Measurements from ENCODE around the gene ITGB3. TPM values are rescaled to one million over a fixed set of nuclear protein-coding genes. Genes with fewer than 3 reads are reported as not detected.

The ITGB3 gene
- total RNA-seq, 4 donors from 2014 or later = 22.1 to 58.7 (median 53.8) TPM

DNA sequence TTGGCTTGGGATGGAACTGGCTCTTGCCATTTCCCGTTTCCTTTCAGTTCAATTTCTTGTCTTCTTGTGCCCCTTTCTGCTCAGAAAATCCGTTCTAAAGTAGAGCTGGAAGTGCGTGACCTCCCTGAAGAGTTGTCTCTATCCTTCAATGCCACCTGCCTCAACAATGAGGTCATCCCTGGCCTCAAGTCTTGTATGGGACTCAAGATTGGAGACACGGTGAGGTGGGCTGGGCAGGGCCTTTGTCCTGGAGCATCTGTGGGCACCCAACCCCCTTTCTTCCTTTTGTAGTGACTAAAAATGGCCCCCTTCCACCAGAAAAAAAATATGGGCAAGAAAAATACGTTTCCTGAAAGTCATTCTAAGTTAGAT, 37.2 kb downstream of the ITGB3 start:
- WGBS, 2 donors (ENCODE audit: low coverage in 1 of 2) = 74 to 88% methylated on average over 4 to 5 of the region's 5 CpGs
- H3K9me3 ChIP-seq = no peaks in the 10 kb centered on the region
- no peak overlapping the region for H3K4me3 ChIP-seq
- H3K27ac ChIP-seq = no peak overlapping the region
- H3K36me3 ChIP-seq = peaks cover 0 to 80% of the 10 kb centered on the region in 2 donors
- ATAC-seq = no peak
- peaks cover 0 to 24% (median 15%) of the 10 kb centered on the region in 3 donors for H3K4me1 ChIP-seq
- TF ChIP-seq, protein P1, sequence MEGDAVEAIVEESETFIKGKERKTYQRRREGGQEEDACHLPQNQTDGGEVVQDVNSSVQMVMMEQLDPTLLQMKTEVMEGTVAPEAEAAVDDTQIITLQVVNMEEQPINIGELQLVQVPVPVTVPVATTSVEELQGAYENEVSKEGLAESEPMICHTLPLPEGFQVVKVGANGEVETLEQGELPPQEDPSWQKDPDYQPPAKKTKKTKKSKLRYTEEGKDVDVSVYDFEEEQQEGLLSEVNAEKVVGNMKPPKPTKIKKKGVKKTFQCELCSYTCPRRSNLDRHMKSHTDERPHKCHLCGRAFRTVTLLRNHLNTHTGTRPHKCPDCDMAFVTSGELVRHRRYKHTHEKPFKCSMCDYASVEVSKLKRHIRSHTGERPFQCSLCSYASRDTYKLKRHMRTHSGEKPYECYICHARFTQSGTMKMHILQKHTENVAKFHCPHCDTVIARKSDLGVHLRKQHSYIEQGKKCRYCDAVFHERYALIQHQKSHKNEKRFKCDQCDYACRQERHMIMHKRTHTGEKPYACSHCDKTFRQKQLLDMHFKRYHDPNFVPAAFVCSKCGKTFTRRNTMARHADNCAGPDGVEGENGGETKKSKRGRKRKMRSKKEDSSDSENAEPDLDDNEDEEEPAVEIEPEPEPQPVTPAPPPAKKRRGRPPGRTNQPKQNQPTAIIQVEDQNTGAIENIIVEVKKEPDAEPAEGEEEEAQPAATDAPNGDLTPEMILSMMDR (IDR thresholded peaks at IDR 0.05) = no peak
- no peak for TF ChIP-seq POLR2A (IDR thresholded peaks at IDR 0.05)
- TF ChIP-seq POLR2AphosphoS5 (IDR thresholded peaks at IDR 0.05) = no peak
- TF ChIP-seq EP300 (IDR thresholded peaks at IDR 0.05) = no peak
- H3K27me3 ChIP-seq = no peaks in the 10 kb centered on the region

DNA sequence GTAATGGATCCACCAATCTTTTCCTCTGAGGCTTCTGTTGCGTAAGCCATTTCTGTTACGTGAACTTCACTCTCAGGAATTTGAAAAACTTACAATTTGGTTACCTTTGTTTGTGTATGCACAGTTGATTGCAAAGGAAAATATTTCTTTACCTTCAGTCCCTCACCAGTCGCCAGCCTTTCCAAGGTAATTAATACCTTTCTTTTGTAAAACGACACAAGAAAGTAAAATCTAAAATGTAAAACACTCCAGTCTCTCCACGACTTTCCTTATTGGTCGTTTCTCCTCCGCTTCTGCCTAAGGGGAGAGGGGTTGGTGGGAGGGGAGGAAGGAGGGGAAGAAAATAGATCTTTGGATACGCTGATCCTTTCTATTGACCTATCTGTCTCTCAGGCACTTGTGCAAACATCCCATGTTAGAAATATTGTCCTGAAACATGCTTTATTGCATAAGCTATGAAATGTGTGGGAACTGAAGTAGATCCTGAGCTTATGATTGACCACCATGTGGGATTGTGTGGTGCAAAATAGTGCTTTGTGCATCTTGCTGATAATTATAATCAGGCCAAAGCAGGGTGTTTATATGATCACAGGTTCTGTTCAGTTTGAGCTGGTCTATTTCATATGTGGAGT, 37.7 kb downstream of the ITGB3 start:
- TF ChIP-seq POLR2AphosphoS5 (IDR thresholded peaks at IDR 0.05) = no peak
- TF ChIP-seq, protein P1 (IDR thresholded peaks at IDR 0.05) = no peak
- TF ChIP-seq EP300 (IDR thresholded peaks at IDR 0.05) = no peak
- no peak for TF ChIP-seq POLR2A (IDR thresholded peaks at IDR 0.05)
- Histone ChIP-seq H3K9me3 (no peaks in the 10 kb centered on the region), H3K27ac (no peak overlapping the region), H3K4me3 (no peak overlapping the region), H3K4me1 (peaks cover 0 to 29% (median 15%) of the 10 kb centered on the region in 3 donors), H3K36me3 (peaks cover 0 to 75% of the 10 kb centered on the region in 2 donors), H3K27me3 (no peaks in the 10 kb centered on the region)
- whole genome bisulfite sequencing, 2 donors (ENCODE audit: low coverage in 1 of 2) = 75% methylated on average over 4 to 8 of the region's 8 CpGs
- no peak for ATAC-seq

DNA sequence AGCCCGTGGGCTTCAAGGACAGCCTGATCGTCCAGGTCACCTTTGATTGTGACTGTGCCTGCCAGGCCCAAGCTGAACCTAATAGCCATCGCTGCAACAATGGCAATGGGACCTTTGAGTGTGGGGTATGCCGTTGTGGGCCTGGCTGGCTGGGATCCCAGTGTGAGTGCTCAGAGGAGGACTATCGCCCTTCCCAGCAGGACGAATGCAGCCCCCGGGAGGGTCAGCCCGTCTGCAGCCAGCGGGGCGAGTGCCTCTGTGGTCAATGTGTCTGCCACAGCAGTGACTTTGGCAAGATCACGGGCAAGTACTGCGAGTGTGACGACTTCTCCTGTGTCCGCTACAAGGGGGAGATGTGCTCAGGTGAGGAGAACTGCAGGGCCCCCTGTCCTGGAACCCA, 38.6 kb downstream of the ITGB3 start:
- peaks cover 0 to 32% (median 15%) of the 10 kb centered on the region in 3 donors for H3K4me1 ChIP-seq
- no peak overlapping the region for H3K27ac ChIP-seq
- TF ChIP-seq POLR2AphosphoS5 (IDR thresholded peaks at IDR 0.05) (no peak), EP300 (IDR thresholded peaks at IDR 0.05) (no peak), POLR2A (IDR thresholded peaks at IDR 0.05) (no peak)
- TF ChIP-seq, protein P1 (IDR thresholded peaks at IDR 0.05) = no peak
- H3K4me3 ChIP-seq = no peak overlapping the region
- WGBS, 2 donors (ENCODE audit: low coverage in 1 of 2) = 100% methylated on average over 2 of the region's 14 CpGs; no CpG with 5 or more reads in 1 of the 2 donors
- peaks cover 0 to 66% of the 10 kb centered on the region in 2 donors for H3K36me3 ChIP-seq
- no peaks in the 10 kb centered on the region for H3K9me3 ChIP-seq
- ATAC-seq = no peak
- no peaks in the 10 kb centered on the region for H3K27me3 ChIP-seq

DNA sequence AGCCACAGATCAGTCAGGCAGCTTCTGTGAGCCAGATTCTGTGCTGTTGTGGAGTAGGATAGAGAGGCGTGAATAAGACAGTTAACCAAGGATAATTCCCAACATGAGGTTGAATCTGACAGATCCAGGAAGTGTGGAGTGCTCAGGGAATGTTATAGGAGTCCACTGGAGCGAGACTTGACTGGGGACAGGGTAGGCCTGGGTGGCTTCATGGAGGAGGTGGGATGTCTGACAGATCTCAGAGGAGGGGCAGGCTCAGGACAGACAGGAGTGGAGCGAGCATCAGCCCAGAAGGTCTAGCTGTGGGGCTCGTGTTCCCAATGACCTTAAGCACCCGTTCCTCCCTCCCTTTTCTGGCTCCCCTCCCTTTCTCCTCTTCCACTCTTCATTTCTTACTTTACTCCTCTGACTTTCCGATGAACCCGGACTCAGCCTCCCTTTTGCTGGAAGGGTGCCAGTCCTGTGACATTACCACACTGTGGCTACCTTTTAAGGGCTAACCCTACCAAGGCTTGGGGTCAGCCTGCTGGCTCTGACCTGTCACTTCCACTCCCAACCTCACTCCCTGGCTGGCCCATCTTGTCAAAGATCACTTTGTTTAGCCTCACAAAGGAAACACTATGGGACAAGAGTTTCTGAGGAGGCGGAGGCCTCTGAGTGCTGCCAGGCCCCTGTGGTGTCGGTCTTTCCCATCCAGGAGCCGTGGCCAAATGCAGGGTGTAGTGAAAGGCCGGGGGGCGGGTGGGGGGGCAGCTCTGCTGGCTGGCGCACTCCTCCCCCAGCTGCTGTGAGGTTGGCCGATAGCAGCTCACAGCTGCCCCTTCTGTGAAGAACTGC, 41.6 kb downstream of the ITGB3 start:
- Histone ChIP-seq H3K36me3 (peaks cover 0 to 53% of the 10 kb centered on the region in 2 donors), H3K4me3 (no peak overlapping the region), H3K4me1 (peaks cover 0 to 39% (median 15%) of the 10 kb centered on the region in 3 donors), H3K27me3 (no peaks in the 10 kb centered on the region), H3K9me3 (no peaks in the 10 kb centered on the region), H3K27ac (peak overlapping the region in 3 of 4 donors; percentile 60 to 66 (median 62))
- ATAC-seq = no peak
- TF ChIP-seq, protein P1 (IDR thresholded peaks at IDR 0.05) = no peak
- TF ChIP-seq POLR2A (IDR thresholded peaks at IDR 0.05) = no peak
- WGBS, 2 donors (ENCODE audit: low coverage in 1 of 2) = 66 to 69% methylated on average over 5 to 8 of the region's 14 CpGs

Data from gastroesophageal sphincter (tissue), 4 donors.